Activated naive CD8-positive, alpha-beta T cell (primary cell): ENCODE measurements around the gene CLEC2L.

Source experiments
- H3K27ac Mint-ChIP-seq: one replicate; pipeline ENCODE4 v1.8.0; 2021; ENCODE audit warnings: mixed read lengths
- H3K27me3 Mint-ChIP-seq: one replicate; pipeline ENCODE4 v1.8.0; 2021; ENCODE audit warnings: mixed read lengths
- H3K36me3 Mint-ChIP-seq: one replicate; pipeline ENCODE4 v1.8.0; 2021; ENCODE audit warnings: mixed read lengths
- H3K4me1 Mint-ChIP-seq: one replicate; pipeline ENCODE4 v1.8.0; 2021; ENCODE audit warnings: low read depth, mixed read lengths
- H3K4me3 Mint-ChIP-seq: one replicate; pipeline ENCODE4 v1.8.0; 2021; ENCODE audit warnings: mild to moderate bottlenecking, mixed read lengths
- H3K9me3 Mint-ChIP-seq: one replicate; pipeline ENCODE4 v1.8.0; 2021; ENCODE audit warnings: low read depth, mixed read lengths

Gene CLEC2L

GRCh38 chr7:139560199-139560598 lies 36.7 kb downstream of the CLEC2L start:
- Mint-ChIP-seq H3K4me1 (peaks cover 12% of the 10 kb centered on the region), H3K36me3 (peaks cover 10% of the 10 kb centered on the region), H3K9me3 (no peaks in the 10 kb centered on the region), H3K27me3 (peaks cover 10% of the 10 kb centered on the region), H3K27ac (no peak overlapping the region), H3K4me3 (no peak overlapping the region)

GRCh38 chr7:139560678-139561077 lies 37.2 kb downstream of the CLEC2L start:
- H3K9me3 Mint-ChIP-seq, result no peaks in the 10 kb centered on the region
- H3K27ac Mint-ChIP-seq, result no peak overlapping the region
- peaks cover 16% of the 10 kb centered on the region for H3K4me1 Mint-ChIP-seq
- H3K27me3 Mint-ChIP-seq, result peaks cover 10% of the 10 kb centered on the region
- H3K4me3 Mint-ChIP-seq, result no peak overlapping the region
- peaks cover 10% of the 10 kb centered on the region for H3K36me3 Mint-ChIP-seq

- Mint-ChIP-seq H3K4me1 (peaks cover 23% of the 10 kb centered on the region), H3K9me3 (no peaks in the 10 kb centered on the region), H3K36me3 (peaks cover 12% of the 10 kb centered on the region), H3K27ac (no peak overlapping the region), H3K4me3 (no peak overlapping the region), H3K27me3 (peaks cover 10% of the 10 kb centered on the region)
These were observed 39.0 kb downstream of the CLEC2L start for GRCh38 chr7:139562491-139562890.

- Mint-ChIP-seq H3K9me3 (no peaks in the 10 kb centered on the region), H3K27ac (no peak overlapping the region), H3K4me3 (no peak overlapping the region), H3K36me3 (peaks cover 15% of the 10 kb centered on the region), H3K4me1 (peaks cover 26% of the 10 kb centered on the region), H3K27me3 (peaks cover 6% of the 10 kb centered on the region)
These were observed 39.6 kb downstream of the CLEC2L start for GRCh38 chr7:139562961-139563565.

- Mint-ChIP-seq H3K4me1 (peaks cover 29% of the 10 kb centered on the region), H3K27me3 (peaks cover 5% of the 10 kb centered on the region), H3K27ac (peak overlapping the region; percentile 55), H3K4me3 (no peak overlapping the region), H3K9me3 (no peaks in the 10 kb centered on the region), H3K36me3 (peaks cover 20% of the 10 kb centered on the region)
These were observed 40.4 kb downstream of the CLEC2L start for GRCh38 chr7:139563856-139564255.

GRCh38 chr7:139566075-139566474 lies 42.6 kb downstream of the CLEC2L start:
- no peaks in the 10 kb centered on the region for H3K27me3 Mint-ChIP-seq
- peaks cover 15% of the 10 kb centered on the region for H3K36me3 Mint-ChIP-seq
- H3K4me3 Mint-ChIP-seq, result no peak overlapping the region
- peaks cover 29% of the 10 kb centered on the region for H3K4me1 Mint-ChIP-seq
- no peaks in the 10 kb centered on the region for H3K9me3 Mint-ChIP-seq
- H3K27ac Mint-ChIP-seq, result no peak overlapping the region

- Mint-ChIP-seq H3K4me1 (peaks cover 29% of the 10 kb centered on the region), H3K27me3 (no peaks in the 10 kb centered on the region), H3K9me3 (no peaks in the 10 kb centered on the region), H3K4me3 (no peak overlapping the region), H3K36me3 (peaks cover 12% of the 10 kb centered on the region), H3K27ac (no peak overlapping the region)
These were observed 43.5 kb downstream of the CLEC2L start for GRCh38 chr7:139566736-139567646.

GRCh38 chr7:139567647-139568345 lies 44.3 kb downstream of the CLEC2L start:
- H3K9me3 Mint-ChIP-seq, result no peaks in the 10 kb centered on the region
- H3K27ac Mint-ChIP-seq, result no peak overlapping the region
- H3K4me3 Mint-ChIP-seq, result no peak overlapping the region
- no peaks in the 10 kb centered on the region for H3K27me3 Mint-ChIP-seq
- peaks cover 11% of the 10 kb centered on the region for H3K36me3 Mint-ChIP-seq
- H3K4me1 Mint-ChIP-seq, result peaks cover 27% of the 10 kb centered on the region

GRCh38 chr7:139568346-139568675 lies 44.8 kb downstream of the CLEC2L start:
- H3K4me1 Mint-ChIP-seq, result peaks cover 24% of the 10 kb centered on the region
- no peak overlapping the region for H3K4me3 Mint-ChIP-seq
- H3K27me3 Mint-ChIP-seq, result no peaks in the 10 kb centered on the region
- no peak overlapping the region for H3K27ac Mint-ChIP-seq
- H3K9me3 Mint-ChIP-seq, result no peaks in the 10 kb centered on the region
- peaks cover 10% of the 10 kb centered on the region for H3K36me3 Mint-ChIP-seq

- H3K36me3 Mint-ChIP-seq, result peaks cover 10% of the 10 kb centered on the region
- H3K4me1 Mint-ChIP-seq, result peaks cover 23% of the 10 kb centered on the region
- no peak overlapping the region for H3K27ac Mint-ChIP-seq
- no peak overlapping the region for H3K4me3 Mint-ChIP-seq
- H3K27me3 Mint-ChIP-seq, result no peaks in the 10 kb centered on the region
- H3K9me3 Mint-ChIP-seq, result no peaks in the 10 kb centered on the region
These were observed 45.5 kb downstream of the CLEC2L start for GRCh38 chr7:139568813-139569490.

- no peak overlapping the region for H3K4me3 Mint-ChIP-seq
- no peak overlapping the region for H3K27ac Mint-ChIP-seq
- no peaks in the 10 kb centered on the region for H3K9me3 Mint-ChIP-seq
- peaks cover 10% of the 10 kb centered on the region for H3K36me3 Mint-ChIP-seq
- peaks cover 17% of the 10 kb centered on the region for H3K4me1 Mint-ChIP-seq
- H3K27me3 Mint-ChIP-seq, result no peaks in the 10 kb centered on the region
These were observed 46.6 kb downstream of the CLEC2L start for GRCh38 chr7:139570119-139570518.

- H3K36me3 Mint-ChIP-seq, result peaks cover 10% of the 10 kb centered on the region
- H3K27me3 Mint-ChIP-seq, result no peaks in the 10 kb centered on the region
- H3K9me3 Mint-ChIP-seq, result no peaks in the 10 kb centered on the region
- no peak overlapping the region for H3K27ac Mint-ChIP-seq
- H3K4me1 Mint-ChIP-seq, result peaks cover 14% of the 10 kb centered on the region
- H3K4me3 Mint-ChIP-seq, result no peak overlapping the region
These were observed 47.1 kb downstream of the CLEC2L start for GRCh38 chr7:139570626-139571025.

- Mint-ChIP-seq H3K27ac (no peak overlapping the region), H3K4me1 (peaks cover 9% of the 10 kb centered on the region), H3K36me3 (peaks cover 12% of the 10 kb centered on the region), H3K9me3 (no peaks in the 10 kb centered on the region), H3K4me3 (no peak overlapping the region), H3K27me3 (no peaks in the 10 kb centered on the region)
These were observed 47.7 kb downstream of the CLEC2L start for GRCh38 chr7:139571190-139571589.

- H3K27ac Mint-ChIP-seq, result no peak overlapping the region
- no peaks in the 10 kb centered on the region for H3K27me3 Mint-ChIP-seq
- H3K36me3 Mint-ChIP-seq, result peaks cover 11% of the 10 kb centered on the region
These were observed 48.2 kb downstream of the CLEC2L start for GRCh38 chr7:139571651-139572050.

GRCh38 chr7:139572071-139572470 lies 48.6 kb downstream of the CLEC2L start:
- peaks cover 11% of the 10 kb centered on the region for H3K36me3 Mint-ChIP-seq
- H3K27me3 Mint-ChIP-seq, result no peaks in the 10 kb centered on the region
- H3K9me3 Mint-ChIP-seq, result no peaks in the 10 kb centered on the region
- H3K27ac Mint-ChIP-seq, result no peak overlapping the region
- H3K4me1 Mint-ChIP-seq, result peaks cover 6% of the 10 kb centered on the region
- H3K4me3 Mint-ChIP-seq, result no peak overlapping the region

More at GRCh38 chr7:139571651-139572050, 48.2 kb downstream of the CLEC2L start:
- Mint-ChIP-seq H3K9me3 (no peaks in the 10 kb centered on the region), H3K4me1 (peaks cover 6% of the 10 kb centered on the region), H3K4me3 (no peak overlapping the region)
